ENCODE results near the gene IRX4. TPM values are rescaled to one million over a fixed set of nuclear protein-coding genes. Genes with fewer than 3 reads are reported as not detected.

The IRX4 gene
- total RNA-seq, 1 donor, result not detected

DNA sequence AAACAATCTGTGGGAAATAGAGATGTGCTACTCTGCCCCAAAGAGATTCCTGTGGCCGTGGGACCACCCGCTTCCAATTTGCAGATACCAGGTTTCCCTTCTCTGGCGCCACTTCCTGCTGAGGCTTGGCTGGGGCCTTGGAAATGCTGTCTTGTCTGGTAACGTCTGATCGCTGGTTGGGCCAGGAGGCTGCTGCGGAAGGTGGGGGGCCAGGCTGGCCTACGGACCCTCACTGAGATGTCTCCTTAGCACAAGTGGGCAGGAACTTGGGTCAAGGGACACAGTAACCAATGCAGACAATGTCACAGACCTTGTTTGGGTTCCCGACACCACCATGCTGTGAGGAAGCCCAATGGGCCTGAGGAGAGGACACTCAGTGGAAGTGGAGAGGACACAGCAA is 31.7 kb upstream of the IRX4 start:
- TF ChIP-seq, protein P1, sequence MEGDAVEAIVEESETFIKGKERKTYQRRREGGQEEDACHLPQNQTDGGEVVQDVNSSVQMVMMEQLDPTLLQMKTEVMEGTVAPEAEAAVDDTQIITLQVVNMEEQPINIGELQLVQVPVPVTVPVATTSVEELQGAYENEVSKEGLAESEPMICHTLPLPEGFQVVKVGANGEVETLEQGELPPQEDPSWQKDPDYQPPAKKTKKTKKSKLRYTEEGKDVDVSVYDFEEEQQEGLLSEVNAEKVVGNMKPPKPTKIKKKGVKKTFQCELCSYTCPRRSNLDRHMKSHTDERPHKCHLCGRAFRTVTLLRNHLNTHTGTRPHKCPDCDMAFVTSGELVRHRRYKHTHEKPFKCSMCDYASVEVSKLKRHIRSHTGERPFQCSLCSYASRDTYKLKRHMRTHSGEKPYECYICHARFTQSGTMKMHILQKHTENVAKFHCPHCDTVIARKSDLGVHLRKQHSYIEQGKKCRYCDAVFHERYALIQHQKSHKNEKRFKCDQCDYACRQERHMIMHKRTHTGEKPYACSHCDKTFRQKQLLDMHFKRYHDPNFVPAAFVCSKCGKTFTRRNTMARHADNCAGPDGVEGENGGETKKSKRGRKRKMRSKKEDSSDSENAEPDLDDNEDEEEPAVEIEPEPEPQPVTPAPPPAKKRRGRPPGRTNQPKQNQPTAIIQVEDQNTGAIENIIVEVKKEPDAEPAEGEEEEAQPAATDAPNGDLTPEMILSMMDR (IDR thresholded peaks at IDR 0.05; ENCODE audit: insufficient read depth, low read length), result no peak
- no peak overlapping the region for H3K4me3 ChIP-seq (ENCODE audit: low read depth, low read length)
- DNase-seq (ENCODE audit: low read depth), result no peak

DNA sequence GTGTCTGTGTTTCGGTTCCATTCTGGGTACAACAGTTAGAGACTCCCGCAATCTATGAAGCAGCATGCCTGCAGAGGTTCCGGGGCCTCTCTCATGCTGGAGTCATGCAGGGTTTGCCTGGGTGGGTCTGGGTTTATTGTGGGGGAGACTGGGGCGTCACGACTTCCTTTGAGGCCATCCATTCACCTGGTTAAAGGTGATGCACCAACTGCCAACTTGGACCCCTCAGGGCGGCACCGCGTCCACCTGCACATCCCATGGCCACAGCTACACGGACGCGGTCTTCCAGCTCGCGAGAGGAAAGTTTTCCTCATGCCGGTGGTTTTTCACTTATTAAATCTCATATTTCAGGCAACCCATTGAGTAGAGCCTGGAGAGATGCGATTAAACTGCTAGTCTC is 30.9 kb upstream of the IRX4 start:
- TF ChIP-seq, protein P1 (IDR thresholded peaks at IDR 0.05; ENCODE audit: insufficient read depth, low read length), result no peak
- no peak for DNase-seq (ENCODE audit: low read depth)

GRCh38 chr5:1912951-1913565 is 30.3 kb upstream of the IRX4 start:
- H3K4me3 ChIP-seq (ENCODE audit: low read depth, low read length), result no peak overlapping the region
- TF ChIP-seq, protein P1 (IDR thresholded peaks at IDR 0.05; ENCODE audit: insufficient read depth, low read length), result no peak
- DNase-seq (ENCODE audit: low read depth), result no peak

More for the DNA sequence above, 30.9 kb upstream of the IRX4 start:
- H3K4me3 ChIP-seq (ENCODE audit: low read depth, low read length), result no peak overlapping the region

GRCh38 chr5:1911773-1912235 is 29.1 kb upstream of the IRX4 start:
- TF ChIP-seq, protein P1 (IDR thresholded peaks at IDR 0.05; ENCODE audit: insufficient read depth, low read length), result no peak
- H3K4me3 ChIP-seq (ENCODE audit: low read depth, low read length), result no peak overlapping the region
- DNase-seq (ENCODE audit: low read depth), result no peak

- DNase-seq (ENCODE audit: low read depth), result no peak
- no peak overlapping the region for H3K4me3 ChIP-seq (ENCODE audit: low read depth, low read length)
- TF ChIP-seq, protein P1 (IDR thresholded peaks at IDR 0.05; ENCODE audit: insufficient read depth, low read length), result no peak
These were observed 28.4 kb upstream of the IRX4 start for GRCh38 chr5:1910861-1911772.

GRCh38 chr5:1910081-1910760 is 27.5 kb upstream of the IRX4 start:
- no peak for DNase-seq (ENCODE audit: low read depth)
- H3K4me3 ChIP-seq (ENCODE audit: low read depth, low read length), result no peak overlapping the region
- TF ChIP-seq, protein P1 (IDR thresholded peaks at IDR 0.05; ENCODE audit: insufficient read depth, low read length), result no peak
